Neural cell (in vitro differentiated cells): ENCODE results near the gene KRTAP10-2. TPM values are rescaled to one million over a fixed set of nuclear protein-coding genes. Genes with fewer than 3 reads are reported as not detected.
"Not testable (repeated sequence)": the region's sequence is repeated elsewhere in the genome, so short reads cannot be mapped to it uniquely, and the experiment has no call there.

Experiments used
- H2AFZ ChIP-seq: fragments of 200-600, 300-800 bp; sonication (generic), shearing (Covaris generic); 2 replicates; pipeline ENCODE4 v1.6.0; 2014; ENCODE audit warnings: low read depth, mild to moderate bottlenecking, antibody characterized with exemption, low read length, moderate library complexity
- H3F3A ChIP-seq: fragments of 200-600 bp; shearing (Covaris generic); 2 replicates; pipeline ENCODE4 v1.6.1; 2016; ENCODE audit warnings: mild to moderate bottlenecking, moderate library complexity, mixed read lengths, antibody characterized with exemption, low read length; ENCODE audit not compliant: insufficient read depth, poor library complexity, severe bottlenecking
- H3K27ac ChIP-seq: fragments of 200-600, 300-800 bp; sonication (generic), shearing (Covaris generic); 2 replicates; pipeline ENCODE4 v1.5.1; 2014; ENCODE audit warnings: mild to moderate bottlenecking, low read length, moderate library complexity
- H3K27me3 ChIP-seq: fragments of 300-800, 200-600 bp; sonication (generic), shearing (Covaris generic); 2 replicates; pipeline ENCODE4 v1.6.0; 2014; ENCODE audit warnings: mild to moderate bottlenecking, low read depth, low read length, moderate library complexity; ENCODE audit not compliant: insufficient read depth
- H3K36me3 ChIP-seq: fragments of 300-800, 200-600 bp; sonication (generic), shearing (Covaris generic); 2 replicates; pipeline ENCODE4 v1.5.1; 2014; ENCODE audit warnings: mild to moderate bottlenecking, antibody characterized with exemption, low read length, moderate library complexity; ENCODE audit not compliant: insufficient read depth
- H3K4me2 ChIP-seq: fragments of 300-800, 200-600 bp; sonication (generic), shearing (Covaris generic); 2 replicates; pipeline ENCODE4 v1.6.0; 2014; ENCODE audit warnings: mild to moderate bottlenecking, low read length
- H3K4me3 ChIP-seq: fragments of 300-800, 200-600 bp; sonication (generic), shearing (Covaris generic); 2 replicates; pipeline ENCODE4 v1.5.1; 2014; ENCODE audit warnings: mild to moderate bottlenecking, low read length, moderate library complexity
- H3K79me2 ChIP-seq: fragments of 200-600 bp; shearing (Covaris generic); replicated peaks from 2 replicates; pipeline ENCODE4 v1.6.0; 2014; ENCODE audit warnings: mild to moderate bottlenecking, low read length, moderate library complexity; ENCODE audit not compliant: insufficient read depth
- H3K9ac ChIP-seq: fragments of 300-800, 200-600 bp; sonication (generic), shearing (Covaris generic); 2 replicates; pipeline ENCODE4 v1.6.1; 2016; ENCODE audit warnings: mild to moderate bottlenecking, low read length, mixed read lengths
- H3K9me2 ChIP-seq: fragments of 200-600 bp; shearing (Covaris generic); 2 replicates; pipeline ENCODE4 v1.6.1; 2016; ENCODE audit warnings: mild to moderate bottlenecking, low read length, mixed read lengths; ENCODE audit not compliant: insufficient read depth
- H3K9me3 ChIP-seq: fragments of 200-600, 300-800 bp; sonication (generic), shearing (Covaris generic); 2 replicates; pipeline ENCODE4 v1.6.1; 2016; ENCODE audit warnings: mild to moderate bottlenecking, mixed run types, low read length, moderate library complexity, mixed read lengths
- H4K20me1 ChIP-seq: fragments of 200-600 bp; shearing (Covaris generic); 2 replicates; pipeline ENCODE4 v1.6.1; 2016; ENCODE audit warnings: mild to moderate bottlenecking, mixed run types; ENCODE audit not compliant: insufficient read depth
- EP300 ChIP-seq: fragments of 450-650 bp; conservative IDR thresholded peaks from 2 replicates; pipeline ENCODE4 v1.6.1; 2014; ENCODE audit warnings: antibody characterized with exemption, mild to moderate bottlenecking, moderate library complexity; ENCODE audit not compliant: poor library complexity, severe bottlenecking
- EZH2 ChIP-seq: fragments of 200-600, 300-800 bp; shearing (Covaris generic), sonication (generic); IDR thresholded peaks from 2 replicates; pipeline ENCODE4 v1.6.1; 2014; ENCODE audit warnings: antibody characterized with exemption, low read length, borderline replicate concordance, mild to moderate bottlenecking; ENCODE audit not compliant: insufficient read depth, poor library complexity, severe bottlenecking
- MXI1 ChIP-seq: fragments of 450-650 bp; conservative IDR thresholded peaks from 2 replicates; pipeline ENCODE4 v1.6.1; 2014; ENCODE audit warnings: antibody characterized with exemption, mild to moderate bottlenecking; ENCODE audit not compliant: poor library complexity, severe bottlenecking
- POLR2AphosphoS5 ChIP-seq: IDR thresholded peaks from 2 replicates; pipeline ENCODE4 v1.6.1; 2012
- RAD21 ChIP-seq: fragments of 450-650 bp; conservative IDR thresholded peaks from 2 replicates; pipeline ENCODE4 v1.6.1; 2014; ENCODE audit warnings: antibody characterized with exemption, mild to moderate bottlenecking, moderate library complexity
- SMC3 ChIP-seq: fragments of 450-650 bp; conservative IDR thresholded peaks from 2 replicates; pipeline ENCODE4 v1.6.1; 2014; ENCODE audit warnings: antibody characterized with exemption, mild to moderate bottlenecking, moderate library complexity; ENCODE audit not compliant: poor library complexity
- TAF1 ChIP-seq: IDR thresholded peaks from 2 replicates; pipeline ENCODE4 v1.6.1; 2012; ENCODE audit warnings: low read depth
- polyA plus RNA-seq: library from polyadenylated mRNA; depleted of rRNA; stranded (reverse); fragments of >200 nt; gene quantifications from 2 replicates; pipeline ENCODE4 v1.2.3, GENCODE V29; 2014
- TF ChIP-seq, protein P1 (sequence below): fragments of 450-650 bp; IDR thresholded peaks from 2 replicates; pipeline ENCODE4 v1.5.1; 2014; ENCODE audit warnings: antibody characterized with exemption, mild to moderate bottlenecking, moderate library complexity; ENCODE audit not compliant: poor library complexity, severe bottlenecking
- TF ChIP-seq, protein P2 (sequence below): IDR thresholded peaks from 2 replicates; pipeline ENCODE4 v1.6.1; 2012; ENCODE audit warnings: borderline replicate concordance

KRTAP10-2 gene
- polyA plus RNA-seq, 1 donor from 2014 or later: not detected

GRCh38 chr21:44558695-44559094, 7.4 kb upstream of the KRTAP10-2 start, which contains the start of gene KRTAP10-3:
KRTAP10-3 (minus strand) TSS chr21:44558795; CDS start chr21:44558715, 80 bp downstream.
- no peaks in the 10 kb centered on the region for H4K20me1 ChIP-seq
- TF ChIP-seq MXI1 (no peak), RAD21 (no peak), TAF1 (no peak), POLR2AphosphoS5 (no peak), EP300 (no peak), EZH2 (no peak), SMC3 (no peak)
- TF ChIP-seq, protein P1, sequence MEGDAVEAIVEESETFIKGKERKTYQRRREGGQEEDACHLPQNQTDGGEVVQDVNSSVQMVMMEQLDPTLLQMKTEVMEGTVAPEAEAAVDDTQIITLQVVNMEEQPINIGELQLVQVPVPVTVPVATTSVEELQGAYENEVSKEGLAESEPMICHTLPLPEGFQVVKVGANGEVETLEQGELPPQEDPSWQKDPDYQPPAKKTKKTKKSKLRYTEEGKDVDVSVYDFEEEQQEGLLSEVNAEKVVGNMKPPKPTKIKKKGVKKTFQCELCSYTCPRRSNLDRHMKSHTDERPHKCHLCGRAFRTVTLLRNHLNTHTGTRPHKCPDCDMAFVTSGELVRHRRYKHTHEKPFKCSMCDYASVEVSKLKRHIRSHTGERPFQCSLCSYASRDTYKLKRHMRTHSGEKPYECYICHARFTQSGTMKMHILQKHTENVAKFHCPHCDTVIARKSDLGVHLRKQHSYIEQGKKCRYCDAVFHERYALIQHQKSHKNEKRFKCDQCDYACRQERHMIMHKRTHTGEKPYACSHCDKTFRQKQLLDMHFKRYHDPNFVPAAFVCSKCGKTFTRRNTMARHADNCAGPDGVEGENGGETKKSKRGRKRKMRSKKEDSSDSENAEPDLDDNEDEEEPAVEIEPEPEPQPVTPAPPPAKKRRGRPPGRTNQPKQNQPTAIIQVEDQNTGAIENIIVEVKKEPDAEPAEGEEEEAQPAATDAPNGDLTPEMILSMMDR: no peak
- TF ChIP-seq, protein P2, sequence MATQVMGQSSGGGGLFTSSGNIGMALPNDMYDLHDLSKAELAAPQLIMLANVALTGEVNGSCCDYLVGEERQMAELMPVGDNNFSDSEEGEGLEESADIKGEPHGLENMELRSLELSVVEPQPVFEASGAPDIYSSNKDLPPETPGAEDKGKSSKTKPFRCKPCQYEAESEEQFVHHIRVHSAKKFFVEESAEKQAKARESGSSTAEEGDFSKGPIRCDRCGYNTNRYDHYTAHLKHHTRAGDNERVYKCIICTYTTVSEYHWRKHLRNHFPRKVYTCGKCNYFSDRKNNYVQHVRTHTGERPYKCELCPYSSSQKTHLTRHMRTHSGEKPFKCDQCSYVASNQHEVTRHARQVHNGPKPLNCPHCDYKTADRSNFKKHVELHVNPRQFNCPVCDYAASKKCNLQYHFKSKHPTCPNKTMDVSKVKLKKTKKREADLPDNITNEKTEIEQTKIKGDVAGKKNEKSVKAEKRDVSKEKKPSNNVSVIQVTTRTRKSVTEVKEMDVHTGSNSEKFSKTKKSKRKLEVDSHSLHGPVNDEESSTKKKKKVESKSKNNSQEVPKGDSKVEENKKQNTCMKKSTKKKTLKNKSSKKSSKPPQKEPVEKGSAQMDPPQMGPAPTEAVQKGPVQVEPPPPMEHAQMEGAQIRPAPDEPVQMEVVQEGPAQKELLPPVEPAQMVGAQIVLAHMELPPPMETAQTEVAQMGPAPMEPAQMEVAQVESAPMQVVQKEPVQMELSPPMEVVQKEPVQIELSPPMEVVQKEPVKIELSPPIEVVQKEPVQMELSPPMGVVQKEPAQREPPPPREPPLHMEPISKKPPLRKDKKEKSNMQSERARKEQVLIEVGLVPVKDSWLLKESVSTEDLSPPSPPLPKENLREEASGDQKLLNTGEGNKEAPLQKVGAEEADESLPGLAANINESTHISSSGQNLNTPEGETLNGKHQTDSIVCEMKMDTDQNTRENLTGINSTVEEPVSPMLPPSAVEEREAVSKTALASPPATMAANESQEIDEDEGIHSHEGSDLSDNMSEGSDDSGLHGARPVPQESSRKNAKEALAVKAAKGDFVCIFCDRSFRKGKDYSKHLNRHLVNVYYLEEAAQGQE: no peak
- H3K79me2 ChIP-seq: no peaks in the 10 kb centered on the region
- H2AFZ ChIP-seq: no peak within 1 kb of the TSS
- H3K9me3 ChIP-seq: no peaks in the 10 kb centered on the region
- no peak within 1 kb of the TSS for H3K9ac ChIP-seq
- no peaks in the 10 kb centered on the region for H3K9me2 ChIP-seq
- H3K27ac ChIP-seq: no peak within 1 kb of the TSS
- H3K4me3 ChIP-seq: no peak within 1 kb of the TSS
- no peak within 1 kb of the TSS for H3K4me2 ChIP-seq
- H3K27me3 ChIP-seq: no peaks in the 10 kb centered on the region
- H3F3A ChIP-seq: no peaks in the 10 kb centered on the region
- H3K36me3 ChIP-seq: no peaks in the 10 kb centered on the region

- H4K20me1 ChIP-seq, H3K9me3 ChIP-seq, H2AFZ ChIP-seq, H3K36me3 ChIP-seq, H3K27ac ChIP-seq, H3K79me2 ChIP-seq, H3K9me2 ChIP-seq, H3F3A ChIP-seq, H3K4me2 ChIP-seq, H3K27me3 ChIP-seq, H3K9ac ChIP-seq, H3K4me3 ChIP-seq: not testable (repeated sequence)
These were observed 7.0 kb upstream of the KRTAP10-2 start for GRCh38 chr21:44558329-44558675.
